GM18951 (cell line): ENCODE results near the gene CKLF.
A peak's percentile ranks its signal among the peaks of the same experiment; 100 is the strongest.

ENCODE experiments used
- POLR2A ChIP-seq: IDR thresholded peaks from 4 replicates; pipeline ENCODE4 v1.6.1; 2011; ENCODE audit warnings: mild to moderate bottlenecking; ENCODE audit not compliant: insufficient read length, insufficient read depth; ENCODE audit errors: extremely low read depth
- in situ Hi-C: fragments of 300-500 bp; cut with MboI; formaldehyde crosslinking; loops from one replicate; pipeline ENCODE4 v1.12.0; 2022; ENCODE audit warnings: low sequenced_read_pairs, mixed read lengths, inconsistent platforms; ENCODE audit not compliant: unreplicated experiment

CKLF gene

DNA sequence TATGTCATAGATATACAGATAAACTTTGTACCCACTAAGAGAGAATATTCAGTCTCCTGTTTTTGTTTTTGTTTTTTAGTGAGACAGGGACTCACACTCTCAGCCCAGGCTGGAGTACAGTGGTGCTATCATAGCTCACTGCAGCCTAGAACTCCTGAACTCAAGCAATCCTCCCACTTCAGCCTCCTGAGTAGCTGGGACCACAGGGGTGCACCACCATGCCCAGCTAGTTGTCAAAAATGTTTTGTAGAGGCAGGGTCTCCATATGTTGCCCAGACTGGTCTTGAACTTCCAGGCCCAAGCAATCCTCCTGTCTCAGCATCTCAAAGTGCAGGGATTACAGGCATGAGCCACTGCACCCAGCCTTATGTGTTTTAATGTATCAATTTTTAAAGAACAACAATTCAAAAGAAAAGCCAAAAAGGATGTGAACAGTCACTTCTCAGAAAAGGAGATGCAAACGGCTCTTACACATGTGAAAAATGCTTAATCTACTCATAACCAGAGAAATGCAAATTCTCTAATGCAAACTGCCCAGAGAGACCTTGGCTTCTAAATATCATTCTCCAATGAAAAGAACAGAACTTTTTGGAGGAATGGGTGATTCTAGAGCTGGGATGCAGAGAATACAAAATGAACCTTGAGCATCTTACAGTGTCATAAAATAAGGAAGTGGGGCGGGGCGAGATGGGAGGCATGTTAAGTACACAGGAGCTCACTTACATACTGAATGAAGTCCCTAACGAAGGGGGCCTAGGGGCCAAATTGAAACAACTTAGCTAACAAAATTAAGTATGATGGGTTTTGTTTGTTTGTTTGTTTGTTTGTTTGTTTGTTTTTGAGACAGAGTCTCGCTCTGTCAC, 44.8 kb downstream of the CKLF start:
- in situ Hi-C loops: loop anchor here (10.0 kb wide), 1 partner anchor 182 kb away; no protein-coding TSS in a partner anchor
- no peak for TF ChIP-seq POLR2A

DNA sequence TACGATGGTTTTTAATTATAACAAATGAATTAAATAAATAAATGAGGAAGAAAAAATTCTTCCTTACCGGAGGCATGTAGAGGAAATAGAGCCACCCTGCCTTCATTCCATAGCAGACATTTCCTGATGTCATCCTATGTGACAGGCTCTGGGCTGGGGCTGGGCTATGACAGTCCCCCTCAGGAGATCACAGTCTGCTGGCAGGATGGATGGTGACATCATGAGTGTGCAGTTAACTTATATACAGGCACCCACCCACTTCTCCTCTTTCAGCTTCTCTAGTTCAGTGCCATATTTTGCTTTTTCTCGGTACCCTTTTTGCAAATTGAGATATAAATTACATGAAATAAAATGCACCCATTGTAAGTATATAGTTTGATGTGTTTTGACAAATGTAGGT, 45.7 kb downstream of the CKLF start:
- in situ Hi-C loops: loop anchor here (10.0 kb wide), 1 partner anchor 183 kb away; no protein-coding TSS in a partner anchor
- TF ChIP-seq POLR2A: no peak

DNA sequence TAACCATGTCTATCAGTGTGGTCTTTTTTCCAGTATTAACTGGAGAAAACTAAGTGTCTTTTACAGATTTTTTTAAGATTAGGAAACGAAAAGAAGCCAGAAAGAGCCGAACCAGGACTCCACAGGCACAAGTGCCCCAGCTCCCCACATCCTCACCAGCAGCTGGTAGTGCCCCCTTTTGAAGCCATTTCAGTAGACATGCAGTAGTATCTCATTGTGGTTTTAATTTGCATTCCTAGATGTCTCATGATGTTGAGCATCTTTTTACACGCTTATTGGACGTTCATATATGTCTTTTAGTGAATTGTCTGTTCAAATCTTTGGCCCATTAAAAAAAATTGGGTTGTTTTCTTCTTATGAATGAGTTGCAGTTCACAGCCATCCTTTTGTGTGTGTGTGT, 47.4 kb downstream of the CKLF start:
- no peak for TF ChIP-seq POLR2A
- in situ Hi-C loops: loop anchor here (10.0 kb wide), 1 partner anchor 185 kb away; no protein-coding TSS in a partner anchor

DNA sequence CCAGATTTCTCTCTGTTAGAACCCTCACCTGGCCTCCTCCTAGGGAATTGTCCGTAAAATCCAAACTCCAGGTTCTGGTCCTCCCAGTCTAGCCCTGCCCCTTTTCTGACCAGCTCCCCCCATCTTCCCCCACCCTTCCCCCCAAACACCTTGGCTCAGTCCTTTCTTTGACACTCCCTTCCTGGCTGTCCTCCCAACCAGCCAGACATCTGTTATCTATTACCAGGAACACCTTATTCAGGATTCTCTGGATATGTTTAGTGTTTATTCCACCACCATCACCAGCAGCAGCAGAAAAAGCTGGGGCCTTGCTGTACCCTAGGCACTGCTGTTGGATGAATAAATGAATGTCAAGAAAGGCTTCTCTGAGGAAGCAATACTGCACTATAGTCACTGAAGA, 48.1 kb downstream of the CKLF start:
- in situ Hi-C loops: no loop called here
- no peak for TF ChIP-seq POLR2A

DNA sequence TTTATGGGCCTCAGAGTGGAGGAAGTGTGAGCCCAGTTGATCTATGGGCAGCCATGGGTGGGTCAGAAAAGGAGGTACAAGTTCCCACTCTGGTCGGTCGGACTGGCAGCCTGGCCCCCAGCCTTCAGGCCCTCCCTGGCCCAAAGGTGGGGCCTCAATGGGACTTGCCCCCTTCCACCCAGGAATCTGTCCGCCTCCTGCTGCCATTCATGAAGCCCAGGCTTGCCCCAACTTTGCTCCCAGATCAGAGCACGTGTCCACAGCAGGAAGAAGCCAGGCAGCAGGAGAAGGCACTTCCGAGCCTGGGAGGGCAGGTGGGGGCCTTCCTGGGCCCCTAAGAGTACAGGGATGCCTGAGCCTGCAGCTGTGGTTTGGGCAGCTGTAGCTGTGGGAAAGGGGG, 49.1 kb downstream of the CKLF start:
- no peak for TF ChIP-seq POLR2A
- in situ Hi-C loops: no loop called here

DNA sequence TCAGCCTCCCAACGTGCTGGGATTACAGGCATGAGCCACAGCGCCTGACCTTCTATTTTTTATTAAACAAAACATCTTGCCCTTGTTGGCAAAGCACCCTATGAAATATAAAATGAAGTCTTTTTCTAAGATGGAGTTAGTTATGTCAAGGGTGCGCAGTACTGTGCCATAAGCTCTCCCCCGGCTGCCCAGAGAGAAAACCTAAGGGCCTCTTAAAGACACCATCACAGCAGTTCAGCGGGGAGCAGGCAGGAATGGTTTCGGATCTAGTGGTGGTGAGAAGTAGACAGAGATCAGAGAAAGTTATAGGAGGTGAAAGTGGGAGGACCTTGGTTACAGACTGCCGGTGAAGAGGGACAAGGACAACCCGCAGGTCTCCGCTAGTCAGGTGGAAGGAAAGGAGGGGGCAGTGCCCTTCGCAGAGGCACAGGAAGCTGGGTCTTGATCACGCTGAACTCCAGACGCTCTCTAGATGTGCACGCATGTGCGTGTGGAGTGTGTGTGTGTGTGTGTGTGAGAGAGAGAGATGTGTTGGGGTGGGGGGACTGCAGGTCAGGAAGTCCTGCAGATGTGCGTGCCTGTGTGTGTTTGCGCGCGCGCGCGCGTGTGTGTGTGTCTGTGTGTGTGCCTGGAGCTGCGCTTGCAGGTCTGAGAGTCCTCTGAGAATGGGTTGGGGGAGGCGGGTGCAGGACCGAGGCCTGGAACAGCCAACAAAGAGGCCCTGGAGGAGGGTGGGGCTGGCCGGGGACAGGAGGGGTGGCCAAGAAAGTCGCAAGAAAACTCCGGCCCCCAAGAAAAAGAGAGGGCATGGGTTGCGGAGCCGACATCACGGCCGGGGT, 51.4 kb downstream of the CKLF start:
- in situ Hi-C loops: no loop called here
- TF ChIP-seq POLR2A: peak; percentile 20

DNA sequence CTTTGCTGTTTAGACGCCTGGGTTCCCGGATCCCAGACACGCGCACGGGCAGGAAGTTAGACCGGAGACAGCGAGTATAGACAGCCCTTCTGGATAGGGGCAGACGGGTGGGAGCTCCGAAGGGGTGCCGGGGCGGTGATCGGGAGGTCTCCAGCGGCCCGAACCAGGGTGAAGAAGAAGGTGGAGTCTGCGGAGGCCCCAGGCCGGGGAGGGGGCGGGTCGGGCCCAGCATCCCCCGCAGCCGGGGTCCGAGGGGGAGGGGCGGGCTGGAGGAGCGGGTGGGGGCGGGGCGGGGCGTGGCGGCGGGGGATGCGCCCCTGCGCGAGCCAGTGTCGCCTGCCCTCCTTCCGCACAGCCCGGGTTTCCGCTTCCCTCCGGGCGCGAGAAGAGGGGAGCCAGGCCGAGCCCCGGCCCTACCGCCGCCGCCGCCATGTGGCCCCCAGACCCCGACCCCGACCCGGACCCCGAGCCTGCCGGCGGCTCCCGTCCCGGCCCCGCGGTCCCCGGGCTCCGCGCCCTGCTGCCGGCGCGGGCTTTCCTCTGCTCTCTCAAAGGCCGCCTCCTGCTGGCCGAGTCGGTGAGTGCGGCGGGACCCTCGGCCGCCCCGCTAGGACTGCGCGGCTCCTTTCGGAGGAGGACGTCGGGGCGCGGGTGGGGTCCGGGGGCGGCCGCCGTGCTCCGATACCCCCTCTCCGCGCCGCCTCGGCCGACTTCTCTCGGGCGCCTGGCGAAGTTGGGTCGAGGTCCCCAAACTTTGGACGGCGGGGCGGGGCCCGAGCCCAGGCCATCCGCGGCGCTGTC, 52.2 kb downstream of the CKLF start, which contains the start of gene CMTM3:
CMTM3 (plus strand) TSS at position 329 of the 801 bp plus-strand sequence; CDS start at position 431, 102 bp downstream.
- peak; percentile 7 for TF ChIP-seq POLR2A
- in situ Hi-C loops: no loop called here

DNA sequence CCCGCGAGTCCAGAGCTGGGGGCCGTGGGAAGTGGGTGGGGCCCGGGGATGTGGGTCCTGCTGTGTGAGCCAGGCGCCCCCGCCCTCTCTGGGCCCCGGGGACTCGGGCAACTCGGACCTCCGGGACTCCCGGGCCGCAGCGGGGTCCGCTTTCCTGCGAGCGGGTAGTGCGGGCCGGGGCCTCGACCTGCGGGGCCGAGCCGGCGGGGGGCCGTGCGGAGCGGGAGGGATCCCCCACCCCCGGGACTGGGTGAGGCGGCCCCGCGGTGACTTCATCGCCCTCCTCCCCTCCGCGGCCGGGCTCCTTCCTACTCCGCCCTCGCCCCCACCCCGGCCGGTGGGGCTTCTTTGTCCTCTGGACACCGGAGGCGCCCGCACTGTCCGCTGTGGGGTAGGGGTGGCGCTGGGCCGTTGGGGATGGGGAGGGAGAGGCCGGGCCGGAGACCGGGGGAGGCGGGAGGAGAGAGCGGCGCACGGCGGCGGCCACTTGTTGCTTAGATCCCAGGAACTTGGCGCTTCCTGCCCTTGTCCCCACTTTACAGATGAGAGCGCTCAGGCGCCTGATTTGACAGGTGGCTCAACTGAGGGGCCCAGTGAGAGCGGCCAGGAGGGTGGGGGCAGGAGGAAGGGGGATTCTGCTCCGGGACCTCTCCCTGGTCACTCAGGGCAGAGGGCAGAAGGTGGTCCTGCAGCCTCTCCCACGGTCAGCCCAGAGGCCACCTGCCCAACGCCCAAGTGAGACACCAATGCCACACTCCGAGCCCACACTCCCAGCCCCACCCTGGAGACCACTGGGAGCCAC, 53.0 kb downstream of the CKLF start:
- no peak for TF ChIP-seq POLR2A
- in situ Hi-C loops: no loop called here

DNA sequence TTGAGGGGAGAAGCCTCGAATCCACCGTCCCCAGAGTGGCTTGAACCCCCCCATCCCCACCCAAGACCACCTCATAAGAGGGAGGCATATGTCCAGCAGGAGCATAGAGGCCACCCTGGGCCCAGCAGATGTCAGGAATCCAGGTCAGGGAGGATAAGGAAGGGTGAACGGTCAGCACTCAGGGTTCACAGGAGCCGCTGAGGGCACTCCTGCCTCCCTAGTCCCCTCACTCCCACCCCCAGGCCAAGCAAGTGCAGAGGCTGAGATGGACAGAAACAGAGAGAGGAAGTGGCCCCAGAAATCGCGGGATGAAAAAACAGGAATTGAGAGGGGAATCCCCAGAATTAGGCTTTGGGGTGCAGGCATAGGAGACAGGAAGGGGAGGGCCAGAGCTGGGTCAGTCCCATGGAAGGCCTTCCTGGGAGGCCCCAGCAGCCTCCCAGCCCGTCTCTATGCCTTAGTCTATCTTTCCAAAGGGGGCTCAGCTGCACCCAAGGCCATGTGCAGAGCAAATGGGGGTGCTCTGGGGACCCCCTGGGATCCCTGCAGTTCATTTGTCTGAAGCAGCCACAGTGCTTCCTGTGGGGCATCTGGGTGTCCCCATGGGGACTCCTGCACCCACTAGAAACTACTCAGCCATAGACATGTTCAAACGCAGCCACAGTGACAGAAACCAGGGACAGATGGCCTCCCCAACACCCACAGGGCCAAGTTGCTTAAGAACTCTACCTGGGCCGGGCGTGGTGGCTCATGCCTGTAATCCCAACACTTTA, 53.8 kb downstream of the CKLF start:
- in situ Hi-C loops: no loop called here
- TF ChIP-seq POLR2A: peak; percentile 22

DNA sequence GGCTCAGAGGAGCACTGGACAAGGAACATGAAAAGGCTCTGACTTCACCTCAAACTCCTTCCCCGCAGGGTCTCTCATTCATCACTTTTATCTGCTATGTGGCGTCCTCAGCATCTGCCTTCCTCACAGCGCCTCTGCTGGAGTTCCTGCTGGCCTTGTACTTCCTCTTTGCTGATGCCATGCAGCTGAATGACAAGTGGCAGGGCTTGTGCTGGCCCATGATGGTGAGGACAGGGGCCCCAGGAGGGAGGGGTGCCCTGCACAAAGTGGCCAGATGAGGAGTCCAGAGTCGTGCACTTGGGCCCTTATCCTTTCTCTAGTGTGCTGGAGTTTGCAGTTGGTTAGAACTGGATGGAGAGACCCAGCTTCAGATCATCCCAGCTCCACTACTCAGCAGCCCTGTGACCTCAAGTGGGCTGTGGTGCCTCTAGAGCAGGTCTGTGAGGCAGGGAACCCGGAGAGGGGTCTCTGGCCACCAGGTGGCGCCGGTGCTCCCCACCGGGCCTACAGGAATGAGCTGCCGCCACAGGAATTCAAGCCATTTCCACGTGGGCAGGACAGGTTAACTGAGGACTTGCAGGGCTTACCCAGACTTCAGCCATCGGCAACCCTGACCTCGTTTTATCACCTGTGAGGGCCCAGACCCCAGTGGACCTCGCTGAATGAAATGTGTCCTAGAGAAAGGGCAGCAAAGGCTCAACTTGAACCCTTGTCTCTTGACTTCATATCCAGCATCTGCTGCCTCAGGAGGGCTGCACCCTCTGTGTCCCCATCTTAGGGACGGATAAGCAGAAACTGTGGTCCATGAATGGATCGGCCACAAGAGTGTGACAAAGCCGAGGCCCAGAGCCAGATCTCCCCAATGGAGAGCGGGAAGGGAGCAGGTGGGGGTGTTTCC, 56.1 kb downstream of the CKLF start:
- TF ChIP-seq POLR2A: no peak
- in situ Hi-C loops: no loop called here

DNA sequence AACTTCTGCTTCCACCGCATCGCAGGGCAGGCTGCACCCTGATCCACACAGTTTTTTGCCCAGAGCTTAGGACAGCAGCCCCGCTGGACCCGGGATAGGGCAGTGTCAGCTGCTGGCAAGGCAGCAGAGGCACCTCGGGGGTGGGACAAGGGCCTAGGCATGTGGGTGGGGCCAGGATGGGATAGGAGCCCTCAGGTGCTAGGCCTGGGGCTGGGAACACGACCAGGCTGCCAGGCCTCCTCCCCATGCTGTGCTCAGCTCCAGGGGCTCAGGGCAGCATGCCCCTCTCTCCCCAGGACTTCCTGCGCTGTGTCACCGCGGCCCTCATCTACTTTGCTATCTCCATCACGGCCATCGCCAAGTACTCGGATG, 56.7 kb downstream of the CKLF start:
- in situ Hi-C loops: no loop called here
- TF ChIP-seq POLR2A: no peak
